Measurements from ENCODE around the gene STK26. TPM values are rescaled to one million over a fixed set of nuclear protein-coding genes. Genes with fewer than 3 reads are reported as not detected.

STK26 gene
- total and polyA plus RNA-seq, 2 donors (not counting 1 experiment from before 2014, with no cell fraction given) = 12.4 to 32.1 TPM

DNA sequence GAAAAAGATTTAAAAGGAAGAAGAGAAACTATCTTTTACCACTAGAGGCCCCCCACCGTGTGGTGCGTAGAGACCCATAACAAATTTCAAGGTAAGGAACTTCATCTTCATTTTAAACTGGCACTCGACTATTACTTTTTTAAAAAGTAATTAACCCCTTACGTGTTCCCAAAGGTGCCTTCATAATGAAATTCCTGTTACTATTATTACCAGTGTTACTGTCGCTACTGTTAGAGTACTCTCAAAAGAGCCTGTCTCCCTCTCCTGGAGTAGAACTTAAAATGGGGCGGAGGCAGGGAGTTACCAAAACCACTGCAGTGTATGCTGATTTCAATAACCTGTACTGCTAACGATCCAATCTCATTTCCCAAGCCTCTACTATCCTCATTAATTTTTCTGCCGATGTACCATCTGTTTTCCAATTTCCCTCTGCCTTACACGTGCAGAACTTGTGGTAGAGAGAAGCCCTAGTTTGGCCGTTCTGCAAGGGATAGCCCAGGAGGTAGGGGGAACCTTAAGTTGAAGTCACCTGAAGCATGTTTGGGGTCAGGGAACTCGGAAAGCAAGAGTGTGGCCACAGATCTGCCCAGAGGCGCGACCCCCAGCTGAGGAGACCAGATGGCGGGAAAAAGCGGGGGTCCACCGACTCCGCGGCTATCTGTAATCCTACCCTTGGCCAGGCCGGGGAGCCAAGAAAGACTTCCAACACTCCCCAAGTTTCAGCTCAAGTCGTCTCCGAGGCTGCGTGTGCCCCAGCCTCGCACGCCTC is 720 bp upstream of the STK26 start:
- Histone ChIP-seq H3K9ac (ENCODE audit: low read length) (peak overlapping the region; percentile 71), H4K20me1 (ENCODE audit: control insufficient read depth, insufficient read depth, low read length, poor library complexity, severe bottlenecking) (no peaks in the 10 kb centered on the region), H3K4me2 (replicated peaks; ENCODE audit: low read depth, low read length, poor library complexity, severe bottlenecking) (peak overlapping the region; percentile 88), H3K4me1 (ENCODE audit: control insufficient read depth in 2 of 2, insufficient read depth in 2 of 2, low read length in 2 of 2) (peaks cover 13 to 21% of the 10 kb centered on the region in 2 donors), H3K4me3 (ENCODE audit: control extremely low read depth in 1 of 5, extremely low read depth in 1 of 5, insufficient read depth in 1 of 5, low read depth in 2 of 5, low read length in 4 of 5) (peak overlapping the region; percentile 61 to 81 (median 75)), H3K27ac (ENCODE audit: low read length in 2 of 2) (peak overlapping the region; percentile 44 to 58), H3K36me3 (replicated peaks in 1 of 2; ENCODE audit: control extremely low read depth in 1 of 2, control insufficient read depth in 1 of 2, extremely low read depth in 1 of 2, insufficient read depth in 2 of 2, low read length in 1 of 2) (no peaks in the 10 kb centered on the region), H3K27me3 (replicated peaks in 1 of 4; ENCODE audit: control extremely low read depth in 1 of 4, control insufficient read depth in 3 of 4, insufficient read depth in 4 of 4, low read length in 3 of 4) (no peaks in the 10 kb centered on the region), H3K79me2 (ENCODE audit: control insufficient read depth, insufficient read depth, low read length) (peaks cover 42% of the 10 kb centered on the region), H2AFZ (ENCODE audit: insufficient read depth, low read depth, low read length, poor library complexity, severe bottlenecking) (peak overlapping the region; percentile 70), H3K9me3 (ENCODE audit: control extremely low read depth in 1 of 3, control insufficient read depth in 2 of 3, insufficient read depth in 1 of 3, low read length in 2 of 3) (no peaks in the 10 kb centered on the region)
- 0% methylated on average over 11 of the region's 24 CpGs for WGBS (ENCODE audit: insufficient coverage)
- TF ChIP-seq, protein P1, sequence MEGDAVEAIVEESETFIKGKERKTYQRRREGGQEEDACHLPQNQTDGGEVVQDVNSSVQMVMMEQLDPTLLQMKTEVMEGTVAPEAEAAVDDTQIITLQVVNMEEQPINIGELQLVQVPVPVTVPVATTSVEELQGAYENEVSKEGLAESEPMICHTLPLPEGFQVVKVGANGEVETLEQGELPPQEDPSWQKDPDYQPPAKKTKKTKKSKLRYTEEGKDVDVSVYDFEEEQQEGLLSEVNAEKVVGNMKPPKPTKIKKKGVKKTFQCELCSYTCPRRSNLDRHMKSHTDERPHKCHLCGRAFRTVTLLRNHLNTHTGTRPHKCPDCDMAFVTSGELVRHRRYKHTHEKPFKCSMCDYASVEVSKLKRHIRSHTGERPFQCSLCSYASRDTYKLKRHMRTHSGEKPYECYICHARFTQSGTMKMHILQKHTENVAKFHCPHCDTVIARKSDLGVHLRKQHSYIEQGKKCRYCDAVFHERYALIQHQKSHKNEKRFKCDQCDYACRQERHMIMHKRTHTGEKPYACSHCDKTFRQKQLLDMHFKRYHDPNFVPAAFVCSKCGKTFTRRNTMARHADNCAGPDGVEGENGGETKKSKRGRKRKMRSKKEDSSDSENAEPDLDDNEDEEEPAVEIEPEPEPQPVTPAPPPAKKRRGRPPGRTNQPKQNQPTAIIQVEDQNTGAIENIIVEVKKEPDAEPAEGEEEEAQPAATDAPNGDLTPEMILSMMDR (IDR thresholded peaks at IDR 0.05) = peak; percentile 64
- no peak for TF ChIP-seq EZH2 (IDR thresholded peaks at IDR 0.05; ENCODE audit: borderline replicate concordance, insufficient read depth, low read depth, low read length, poor library complexity, severe bottlenecking)
- Mint-ChIP-seq H3K9me3 (ENCODE audit: insufficient read depth) (no peaks in the 10 kb centered on the region), H3K4me3 (peak overlapping the region; percentile 96), H3K27ac (peak overlapping the region; percentile 91), H3K27me3 (no peaks in the 10 kb centered on the region), H3K4me1 (peaks cover 29% of the 10 kb centered on the region)
- peak; percentile 26 for ATAC-seq (ENCODE audit: low read depth)
- DNase-seq = peak; percentile 53
- CTCF ChIA-PET = interaction anchor here (2.4 kb wide), 1 partner anchor 197 kb away, joined by 10 read pairs; the partner anchor contains the start of gene RAP2C
- POLR2A ChIA-PET = interaction anchor here (1.2 to 1.4 kb wide), 2 partner anchors 35 to 195 kb away, joined by 4 to 6 read pairs; no protein-coding TSS in a partner anchor
- intact Hi-C loops (cut with micrococcal nuclease) = loop anchor here (1.0 to 5.0 kb wide), 3 partner anchors 35 to 196 kb away; partner anchors contain the start of gene RAP2C
